Measurements from ENCODE around the gene FGF8.

FGF8 gene

DNA sequence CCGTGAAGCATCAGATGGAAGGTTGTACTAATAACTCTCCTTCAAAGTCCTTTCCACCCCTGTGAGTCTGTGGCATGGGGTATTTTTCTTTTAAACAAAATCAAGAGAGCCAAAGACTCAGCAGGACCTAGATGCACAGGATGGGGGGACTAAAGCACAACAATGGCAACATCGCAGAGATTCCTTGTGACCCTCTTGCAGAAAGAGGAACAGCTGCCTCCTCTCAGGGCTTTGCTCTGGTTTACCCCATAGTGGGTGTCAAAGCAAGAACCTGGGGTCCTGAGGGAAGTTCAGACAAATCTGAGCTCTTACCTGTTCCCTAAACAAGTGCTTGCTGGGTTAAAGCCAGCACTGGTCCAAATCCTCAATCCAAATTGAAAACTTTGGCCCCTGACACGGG, 39.2 kb downstream of the FGF8 start:
- Mint-ChIP-seq H3K36me3 (no peaks in the 10 kb centered on the region), H3K9me3 (no peaks in the 10 kb centered on the region), H3K4me1 (no peaks in the 10 kb centered on the region), H3K4me3 (no peak overlapping the region), H3K27ac (no peak overlapping the region)
- no peak for ATAC-seq
- no peak for DNase-seq (ENCODE audit: low spot score in 2 of 2)

- H3K9me3 Mint-ChIP-seq: no peaks in the 10 kb centered on the region
- H3K4me1 Mint-ChIP-seq: no peaks in the 10 kb centered on the region
- no peaks in the 10 kb centered on the region for H3K36me3 Mint-ChIP-seq
- ATAC-seq: no peak
- no peak overlapping the region for H3K4me3 Mint-ChIP-seq
- DNase-seq (ENCODE audit: low spot score in 2 of 2): no peak
- no peak overlapping the region for H3K27ac Mint-ChIP-seq
Observed at GRCh38 chr10:101732096-101732495, 43.8 kb downstream of the FGF8 start.

GRCh38 chr10:101726115-101726387, 49.9 kb downstream of the FGF8 start:
- H3K27ac Mint-ChIP-seq: no peak overlapping the region
- no peak overlapping the region for H3K4me3 Mint-ChIP-seq
- peaks cover 7% of the 10 kb centered on the region for H3K4me1 Mint-ChIP-seq
- no peak for ATAC-seq
- no peaks in the 10 kb centered on the region for H3K36me3 Mint-ChIP-seq
- no peak for DNase-seq (ENCODE audit: low spot score in 2 of 2)
- no peaks in the 10 kb centered on the region for H3K9me3 Mint-ChIP-seq

GRCh38 chr10:101725296-101726114, 50.4 kb downstream of the FGF8 start:
- peaks cover 7% of the 10 kb centered on the region for H3K4me1 Mint-ChIP-seq
- no peak overlapping the region for H3K27ac Mint-ChIP-seq
- H3K4me3 Mint-ChIP-seq: no peak overlapping the region
- H3K9me3 Mint-ChIP-seq: no peaks in the 10 kb centered on the region
- ATAC-seq (no peak), DNase-seq (ENCODE audit: low spot score in 2 of 2) (no peak)
- no peaks in the 10 kb centered on the region for H3K36me3 Mint-ChIP-seq

DNA sequence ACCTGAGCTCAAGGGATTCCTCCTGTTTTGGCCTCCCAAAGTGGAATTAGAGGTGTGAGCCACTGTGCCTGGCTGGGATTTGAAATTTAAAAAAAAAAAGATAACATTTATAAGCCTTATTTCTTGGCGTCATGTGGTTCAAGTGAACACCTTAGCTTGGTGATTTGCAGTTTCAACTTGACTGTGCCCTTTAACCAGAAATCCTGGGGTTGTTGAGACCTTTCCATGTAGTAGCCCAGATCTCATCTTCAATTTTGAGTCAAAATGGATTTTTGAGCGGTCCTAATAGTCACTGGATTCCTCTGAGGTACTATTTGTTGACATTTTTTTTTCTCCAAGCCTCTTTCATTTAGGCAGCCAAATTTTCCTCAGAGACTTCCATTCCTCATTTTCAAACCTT, 51.5 kb downstream of the FGF8 start:
- Mint-ChIP-seq H3K27ac (no peak overlapping the region), H3K9me3 (no peaks in the 10 kb centered on the region), H3K4me3 (no peak overlapping the region), H3K36me3 (no peaks in the 10 kb centered on the region), H3K4me1 (peaks cover 7% of the 10 kb centered on the region)
- ATAC-seq (no peak), DNase-seq (ENCODE audit: low spot score in 2 of 2) (no peak)

- no peaks in the 10 kb centered on the region for H3K9me3 Mint-ChIP-seq
- H3K27ac Mint-ChIP-seq: no peak overlapping the region
- no peak overlapping the region for H3K4me3 Mint-ChIP-seq
- ATAC-seq: no peak
- peaks cover 7% of the 10 kb centered on the region for H3K4me1 Mint-ChIP-seq
- no peak for DNase-seq (ENCODE audit: low spot score in 2 of 2)
- H3K36me3 Mint-ChIP-seq: no peaks in the 10 kb centered on the region
Observed at GRCh38 chr10:101723176-101723575, 52.7 kb downstream of the FGF8 start.

DNA sequence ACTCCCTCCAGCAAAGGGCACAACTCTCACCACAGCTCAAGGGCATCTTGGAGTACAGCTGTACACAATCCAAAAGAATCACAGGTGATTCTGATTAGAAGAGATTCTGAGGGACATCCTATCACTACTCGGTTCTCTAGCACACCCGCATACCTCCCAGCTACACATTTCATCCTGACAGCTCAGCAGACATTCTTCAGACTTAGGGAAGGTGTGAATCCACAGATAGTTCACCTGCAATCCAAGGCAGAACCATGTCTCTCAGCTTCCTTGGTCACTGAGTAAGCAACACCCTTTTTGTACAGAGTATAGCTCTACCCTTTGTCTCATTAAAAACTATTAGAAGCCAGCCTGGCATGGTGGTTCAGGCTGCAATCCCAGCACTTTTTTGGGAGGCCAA, 54.1 kb downstream of the FGF8 start:
- no peak for DNase-seq (ENCODE audit: low spot score in 2 of 2)
- H3K27ac Mint-ChIP-seq: no peak overlapping the region
- no peak for ATAC-seq
- no peak overlapping the region for H3K4me3 Mint-ChIP-seq
- H3K36me3 Mint-ChIP-seq: peaks cover 6% of the 10 kb centered on the region
- peaks cover 12% of the 10 kb centered on the region for H3K4me1 Mint-ChIP-seq
- H3K9me3 Mint-ChIP-seq: no peaks in the 10 kb centered on the region

GRCh38 chr10:101720606-101721230, 55.2 kb downstream of the FGF8 start:
- Mint-ChIP-seq H3K27ac (no peak overlapping the region), H3K4me3 (no peak overlapping the region), H3K4me1 (peaks cover 15% of the 10 kb centered on the region), H3K36me3 (peaks cover 7% of the 10 kb centered on the region), H3K9me3 (no peaks in the 10 kb centered on the region)
- ATAC-seq: no peak
- DNase-seq (ENCODE audit: low spot score in 2 of 2): no peak

Measured in stimulated activated effector memory CD8-positive, alpha-beta T cell treated with anti-CD3 and anti-CD28 coated beads, Interleukin-12 subunit alpha, Interleukin-12 subunit beta, amount 100 ng/mL, for 72 hours (primary cell).